HG03135 (cell line): ENCODE data around the gene FAM20C.

Source experiments
- ATAC-seq: cut with Tn5 transposase; IDR thresholded peaks from one replicate; pipeline ENCODE4 v1.9.1; 2021; ENCODE audit warnings: mild to moderate bottlenecking, moderate library complexity; ENCODE audit not compliant: unreplicated experiment

Gene FAM20C

DNA sequence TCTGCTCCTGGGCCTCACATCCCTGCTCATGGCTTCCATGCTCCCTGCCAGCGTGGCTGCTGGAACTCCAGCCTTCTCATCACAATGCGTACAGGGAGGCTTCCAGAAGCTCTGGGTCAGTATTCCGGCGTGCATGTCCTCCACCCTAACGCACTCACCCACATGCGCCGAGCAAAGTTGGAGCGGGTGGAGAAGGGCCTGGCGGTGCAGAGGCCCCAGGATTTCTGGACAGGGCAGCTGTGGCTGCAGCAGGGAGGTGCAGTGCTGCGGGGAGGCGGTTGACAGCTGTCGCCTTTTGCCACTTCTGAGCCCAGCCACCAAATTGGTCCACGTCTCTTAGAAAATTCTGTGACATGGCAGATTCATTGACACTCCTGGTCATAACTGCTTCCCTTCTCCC lies 33.6 kb upstream of the FAM20C start:
- ATAC-seq = no peak

DNA sequence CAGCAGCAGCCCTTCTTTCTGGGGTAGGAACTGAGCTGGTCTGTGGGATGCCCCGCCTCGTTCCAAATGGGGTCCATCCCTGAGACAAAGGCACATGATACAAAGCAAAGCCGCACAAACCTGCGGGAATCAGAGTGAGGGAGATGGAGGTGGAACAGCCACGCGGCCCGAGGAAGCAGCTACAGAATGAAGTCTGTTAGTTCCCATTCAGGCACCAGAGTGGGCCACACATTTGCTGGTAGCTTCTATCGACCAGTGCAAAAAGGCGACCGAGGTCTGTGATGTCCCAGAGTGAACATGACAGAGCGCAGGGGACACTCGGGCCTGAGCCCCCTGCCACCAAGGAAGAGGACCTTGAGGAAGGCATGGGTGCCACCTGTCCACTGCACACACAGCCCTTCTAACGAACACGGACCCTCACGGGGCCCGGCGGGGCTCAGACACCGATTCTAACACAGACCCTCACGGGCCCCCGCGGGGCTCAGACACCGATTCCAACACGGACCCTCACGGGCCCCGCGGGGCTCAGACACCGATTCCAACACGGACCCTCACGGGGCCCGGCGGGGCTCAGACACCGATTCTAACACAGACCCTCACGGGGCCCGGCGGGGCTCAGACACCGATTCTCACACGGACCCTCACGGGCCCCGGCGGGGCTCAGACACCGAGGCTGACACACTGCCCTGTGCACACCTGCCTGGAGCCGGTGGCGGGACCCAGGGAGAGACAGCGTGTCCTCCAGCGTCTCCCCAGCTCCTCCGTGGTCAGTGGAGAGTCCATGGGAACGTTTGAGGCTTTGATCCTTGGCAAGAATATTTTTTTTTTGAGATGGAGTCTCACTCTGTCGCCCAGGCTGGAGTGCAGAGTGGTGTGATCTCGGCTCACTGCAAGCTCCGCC lies 32.8 kb upstream of the FAM20C start:
- no peak for ATAC-seq

DNA sequence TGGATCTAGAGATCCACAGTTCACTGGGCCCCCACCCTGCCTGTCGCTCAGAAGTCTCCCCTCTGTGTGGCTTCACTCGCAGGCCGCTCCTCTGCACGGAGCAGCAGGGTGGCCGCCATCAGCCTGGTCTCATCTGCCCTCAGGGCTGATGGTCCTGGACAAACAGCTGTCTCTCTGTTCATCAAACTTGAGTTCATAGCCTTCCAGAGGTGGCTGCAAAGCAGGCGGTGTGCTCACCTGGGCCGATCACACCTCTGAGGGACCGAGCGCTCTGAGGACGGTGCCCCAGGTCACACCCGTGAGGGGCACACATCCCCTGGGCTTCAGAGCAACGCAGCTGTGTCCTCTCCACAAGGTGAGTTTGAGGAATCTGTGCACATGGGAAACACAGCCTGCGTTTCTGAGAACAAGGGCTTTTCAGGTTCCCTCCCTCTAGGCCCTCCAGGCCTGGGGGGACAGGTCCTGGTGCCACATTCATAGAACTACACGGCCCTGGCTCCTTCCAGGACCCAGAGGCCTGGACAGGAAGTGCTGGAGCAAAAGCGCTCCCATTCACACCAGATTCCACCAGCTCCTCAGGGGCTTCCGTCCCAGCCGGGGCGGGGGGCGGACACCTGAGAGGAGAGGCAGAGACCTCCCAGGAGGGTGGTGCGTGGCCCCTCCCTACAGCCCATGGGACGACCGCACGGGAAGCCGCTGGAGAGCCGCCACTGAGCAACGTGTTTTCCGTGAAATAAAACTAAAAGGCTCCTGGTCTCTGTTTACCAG lies 31.2 kb upstream of the FAM20C start:
- no peak for ATAC-seq

- ATAC-seq = no peak
These were observed 29.6 kb upstream of the FAM20C start for GRCh38 chr7:162632-163297.

DNA sequence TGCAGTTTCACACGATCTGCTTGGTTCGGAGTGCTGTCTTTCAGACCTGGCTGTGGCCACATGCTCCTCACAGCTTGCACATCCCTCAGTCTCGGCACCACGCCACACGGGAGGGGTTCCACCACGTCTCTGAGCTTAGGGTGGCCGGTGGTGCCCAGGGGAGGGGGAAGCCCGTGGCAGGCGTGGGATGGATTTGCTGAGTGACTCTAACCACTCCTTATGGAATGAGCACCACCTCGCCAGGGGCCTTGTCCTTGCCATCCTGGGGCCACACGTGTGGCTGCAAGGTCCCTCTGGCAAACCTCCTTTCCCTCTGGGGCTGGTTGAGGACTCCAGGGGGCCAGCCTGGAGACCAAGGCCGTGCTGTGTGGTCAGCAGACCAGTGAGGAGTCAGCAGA lies 29.1 kb upstream of the FAM20C start:
- no peak for ATAC-seq

DNA sequence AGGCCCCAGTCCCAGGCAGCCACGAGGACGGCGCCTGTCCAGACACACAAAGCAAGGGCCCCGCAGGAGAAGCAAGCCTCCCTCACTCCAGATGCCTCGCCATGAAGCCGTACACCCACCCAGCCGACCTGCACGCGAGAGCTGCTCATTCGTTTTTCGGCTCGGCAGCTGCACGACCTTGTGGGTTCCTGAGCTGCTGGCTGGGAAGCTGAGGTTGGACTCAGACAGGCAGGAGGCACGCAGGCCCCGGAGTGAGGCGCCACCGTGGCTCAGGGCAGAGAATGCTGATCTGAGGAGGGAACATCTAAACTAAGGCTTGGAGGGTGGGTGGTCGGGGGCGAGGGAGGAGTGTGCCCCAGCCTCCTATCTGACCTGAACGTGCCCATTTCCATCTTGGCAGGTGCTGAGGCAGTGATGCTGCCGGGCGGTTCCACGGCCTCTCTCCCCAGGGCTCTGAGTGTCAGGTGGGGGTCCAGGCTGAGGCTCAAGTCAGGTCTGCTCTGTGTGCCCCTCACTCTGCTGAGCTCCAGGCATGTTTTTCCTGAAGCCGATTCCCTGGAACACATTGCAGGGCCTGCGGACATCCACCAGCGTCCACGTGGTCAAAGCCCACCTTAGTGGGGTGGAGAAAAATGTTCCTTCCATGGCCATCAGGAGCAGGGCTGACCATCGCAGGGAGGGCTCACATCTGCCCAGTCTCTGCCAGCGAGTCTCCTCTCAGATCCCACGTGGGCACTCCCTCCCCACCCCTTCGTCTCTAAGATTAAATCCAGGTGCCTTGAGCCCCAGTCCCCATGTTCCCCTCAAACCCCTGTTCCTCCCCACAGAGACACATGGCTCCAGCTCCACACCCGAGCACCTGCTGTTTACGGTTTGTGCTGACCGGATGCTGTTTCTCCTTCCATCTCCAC lies 28.1 kb upstream of the FAM20C start:
- no peak for ATAC-seq

DNA sequence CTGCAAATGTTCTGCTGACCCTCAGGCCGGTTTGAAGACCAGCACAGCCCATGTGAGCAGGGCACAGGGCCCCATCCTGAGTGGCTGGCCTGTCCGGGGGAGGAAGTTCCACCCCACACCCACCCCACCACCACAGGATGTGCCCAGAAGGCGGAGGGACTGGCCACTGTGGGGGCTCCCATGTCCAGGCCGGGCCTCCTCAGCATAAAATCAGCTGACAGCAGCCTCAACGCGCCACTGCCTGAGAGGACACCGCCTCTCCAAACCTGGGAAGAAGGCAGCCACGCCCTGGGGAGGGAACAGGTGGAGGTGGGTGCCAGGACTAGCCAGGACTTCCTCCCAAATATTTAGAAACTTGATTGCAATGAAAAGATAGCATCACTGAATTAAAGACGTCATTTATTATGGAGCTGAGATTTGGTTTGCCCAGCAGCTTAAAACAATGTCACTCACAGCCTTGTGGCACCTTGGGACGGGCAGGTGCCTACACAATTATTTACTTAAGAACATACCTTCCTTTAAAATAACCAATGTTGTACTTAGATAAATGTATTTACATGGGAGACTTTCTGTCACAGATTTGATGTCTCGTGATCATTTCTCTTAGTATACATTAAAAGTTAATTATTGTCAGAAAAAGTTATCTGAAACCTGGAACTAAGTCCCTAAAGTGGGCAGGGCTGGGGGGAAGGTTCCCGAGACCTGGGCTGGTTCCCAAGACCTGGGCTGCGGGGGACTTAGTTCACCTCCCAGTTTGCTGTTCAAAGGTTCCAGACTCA lies 27.3 kb upstream of the FAM20C start:
- no peak for ATAC-seq

GRCh38 chr7:165661-166337 lies 26.6 kb upstream of the FAM20C start:
- no peak for ATAC-seq

GRCh38 chr7:166338-167060 lies 25.9 kb upstream of the FAM20C start:
- ATAC-seq = no peak

DNA sequence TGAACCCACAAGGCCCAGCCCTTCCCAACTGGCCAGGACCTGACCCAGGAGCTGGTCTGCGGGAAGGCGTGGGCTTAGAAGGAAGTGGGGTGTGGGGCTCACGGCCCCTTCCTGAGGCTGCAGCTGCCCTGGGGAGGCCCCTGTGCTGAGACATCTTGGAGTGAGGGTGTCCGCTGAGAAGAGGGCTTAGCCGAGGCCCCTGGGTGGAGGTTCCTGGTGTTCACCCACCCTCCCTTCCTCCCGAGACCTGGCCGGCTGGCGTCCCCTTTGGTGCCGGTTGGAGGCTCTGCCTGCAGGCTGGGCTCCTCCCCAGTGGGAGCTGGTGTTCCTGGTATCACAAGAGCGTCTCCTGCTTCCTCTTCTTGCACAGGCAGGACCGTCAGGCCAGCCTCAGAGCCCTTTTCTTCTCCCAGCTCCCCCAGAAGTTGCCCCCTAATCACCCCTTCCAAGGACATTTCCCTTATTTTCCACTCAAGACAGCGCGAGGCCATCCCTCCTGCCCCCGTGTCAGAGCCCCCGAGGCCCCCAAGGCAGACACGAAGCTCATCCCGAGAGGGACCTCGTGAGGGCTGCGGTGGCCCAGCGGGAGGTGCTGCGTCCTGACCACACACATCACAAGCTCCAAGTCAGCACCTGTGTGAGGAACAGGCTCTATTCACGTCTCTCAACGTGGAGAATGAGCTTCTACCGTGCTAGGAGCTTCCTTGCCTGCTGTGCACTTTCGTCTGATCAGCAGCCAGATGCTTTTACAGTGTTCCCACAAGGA lies 25.1 kb upstream of the FAM20C start:
- no peak for ATAC-seq

DNA sequence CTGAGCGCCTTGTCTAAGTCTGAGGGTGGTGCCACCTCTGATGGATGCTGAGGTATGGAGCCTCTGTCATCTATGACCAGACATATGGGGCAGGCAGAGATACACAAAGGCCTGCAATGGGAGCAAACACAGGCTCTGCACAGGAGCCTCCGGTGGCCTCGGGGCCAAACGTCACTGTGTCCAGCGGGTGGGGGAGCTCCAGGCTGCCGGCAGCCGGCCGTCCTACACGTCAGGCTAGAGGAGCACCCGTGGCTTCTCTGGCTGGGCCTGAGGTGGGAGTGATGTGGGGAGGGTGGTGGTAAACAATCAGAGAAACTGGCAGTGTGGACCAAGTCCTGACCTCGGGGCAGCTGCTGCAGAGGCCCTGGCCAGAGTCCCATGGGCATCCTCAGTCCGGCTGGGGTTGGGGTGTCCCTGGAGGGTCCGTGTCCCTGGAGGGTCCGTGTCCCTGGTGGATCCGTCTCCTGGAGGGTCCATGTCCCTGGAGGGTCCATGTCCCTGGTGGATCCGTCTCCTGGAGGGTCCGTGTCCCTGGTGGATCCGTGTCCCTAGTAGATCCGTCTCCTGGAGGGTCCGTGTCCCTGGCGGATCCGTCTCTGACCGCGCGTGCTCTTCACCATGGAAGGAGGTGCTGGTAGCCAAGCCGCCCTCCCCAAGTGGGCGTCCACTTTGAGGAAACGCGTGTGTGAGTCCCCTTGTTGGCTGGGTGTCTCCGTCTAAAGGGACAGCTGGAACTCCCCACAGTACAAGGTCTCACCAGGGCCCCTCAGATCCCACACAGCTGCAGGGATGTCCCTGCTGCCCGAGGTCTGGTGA lies 24.2 kb upstream of the FAM20C start:
- no peak for ATAC-seq

- ATAC-seq = no peak
These were observed 22.8 kb upstream of the FAM20C start for GRCh38 chr7:169276-170172.

GRCh38 chr7:170551-171363 lies 21.6 kb upstream of the FAM20C start:
- ATAC-seq = no peak

DNA sequence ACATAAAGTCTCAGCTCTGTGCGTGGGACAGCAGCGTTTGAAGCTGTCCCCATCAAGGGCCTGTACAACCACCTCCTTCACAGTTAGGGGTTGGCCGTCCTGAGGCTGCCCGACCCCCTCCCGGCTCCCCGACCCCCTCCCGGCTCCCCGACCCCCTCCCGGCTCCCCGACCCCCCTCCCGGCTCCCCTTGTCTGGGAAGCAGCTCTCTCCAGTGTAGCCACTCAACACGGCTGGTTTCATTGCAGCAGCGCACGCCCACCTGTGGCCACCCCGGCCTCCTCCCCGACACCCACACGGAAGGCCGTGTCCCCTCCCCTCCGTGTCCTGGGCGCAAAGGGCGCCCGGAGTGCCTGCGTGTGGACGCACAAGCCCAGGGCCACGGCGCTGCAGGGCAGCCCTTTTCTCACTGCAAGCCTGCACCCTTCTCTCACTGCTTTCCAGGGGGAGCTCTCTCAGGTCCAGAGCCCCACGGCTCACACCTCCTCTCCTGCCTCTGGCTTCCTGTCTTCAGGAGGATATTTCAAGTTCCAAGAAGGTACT lies 20.9 kb upstream of the FAM20C start:
- no peak for ATAC-seq
